ENCODE measurements around the gene ZNF319.

ZNF319 gene

DNA sequence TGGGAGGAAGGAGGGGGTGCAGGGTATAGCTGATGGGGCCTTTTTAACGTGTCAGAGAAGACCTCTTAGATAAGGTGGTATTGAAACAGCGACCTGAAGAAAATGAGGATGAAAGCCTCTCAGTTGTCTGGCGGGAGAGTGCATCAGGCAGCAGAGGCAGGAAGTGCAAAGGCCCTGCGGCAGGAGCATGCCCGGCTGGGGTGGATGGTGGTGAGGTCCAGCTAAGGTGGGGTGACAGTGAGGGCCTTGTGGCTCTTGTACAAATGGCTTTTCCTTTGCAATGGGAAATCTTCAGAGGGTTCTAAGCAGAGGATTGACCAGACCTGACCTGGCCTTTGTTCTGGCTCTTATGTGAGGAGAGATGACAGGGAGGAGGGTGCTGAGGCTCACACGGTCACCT lies 36.5 kb upstream of the ZNF319 start:
- no peak for DNase-seq

DNA sequence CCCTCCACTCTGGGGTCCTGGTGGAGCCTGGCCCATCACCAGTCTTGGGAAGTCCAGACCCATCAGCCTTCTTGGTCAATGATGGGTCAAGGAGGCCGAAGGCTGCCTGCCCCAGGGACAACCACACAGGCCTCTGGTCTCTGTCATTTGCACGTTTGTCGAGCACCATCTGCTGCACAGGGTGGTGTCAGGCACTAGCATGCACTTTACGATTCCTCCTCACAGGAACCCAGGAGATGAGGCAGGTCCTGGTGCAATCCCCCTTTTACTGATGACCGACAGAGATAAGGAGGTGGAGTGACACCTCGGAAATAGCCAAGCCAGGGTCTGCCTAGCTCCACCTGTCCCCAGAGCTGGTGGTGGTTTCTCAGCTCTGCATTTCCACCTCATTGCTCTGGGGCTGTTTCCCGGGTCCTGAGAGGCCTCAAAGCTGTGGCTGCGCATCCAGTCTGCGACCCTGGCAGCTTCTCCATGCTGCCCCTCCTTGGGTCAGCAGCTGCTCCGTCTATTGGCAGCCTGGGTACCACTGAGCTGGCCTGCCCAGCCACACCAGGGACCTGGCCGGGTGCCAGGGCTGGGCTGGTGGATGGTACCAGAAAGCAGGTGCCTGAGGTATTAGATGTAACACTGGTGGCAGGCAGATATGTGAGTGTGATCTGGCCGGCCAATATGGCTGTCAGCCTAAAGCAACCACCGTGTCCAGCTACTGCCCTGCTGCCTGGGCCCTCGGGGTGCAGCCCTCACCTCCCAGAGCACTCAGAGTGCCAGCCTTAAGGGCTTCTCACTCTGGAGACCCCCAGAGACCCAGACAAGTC lies 35.1 kb upstream of the ZNF319 start:
- DNase-seq, result no peak

DNA sequence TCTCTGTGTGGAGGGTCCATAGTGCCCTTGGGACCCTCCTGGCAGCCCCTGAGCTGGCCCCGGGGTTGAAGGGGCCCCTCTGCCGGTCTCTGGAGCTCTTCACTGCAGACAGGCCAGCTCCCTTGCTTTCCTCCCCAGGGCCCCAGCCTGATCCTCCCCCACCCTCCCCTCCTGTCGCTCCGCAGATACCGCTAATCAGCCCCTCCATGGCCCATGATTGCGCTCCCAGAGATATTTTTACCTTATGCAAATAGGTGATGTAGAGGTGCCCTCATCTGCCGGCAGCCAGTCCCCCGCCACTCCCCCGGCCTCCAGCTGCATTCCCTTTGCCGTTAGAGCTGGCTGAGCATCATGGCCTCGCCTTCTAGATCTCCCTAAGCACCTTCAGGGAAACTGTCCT lies 34.3 kb upstream of the ZNF319 start:
- no peak for DNase-seq

DNA sequence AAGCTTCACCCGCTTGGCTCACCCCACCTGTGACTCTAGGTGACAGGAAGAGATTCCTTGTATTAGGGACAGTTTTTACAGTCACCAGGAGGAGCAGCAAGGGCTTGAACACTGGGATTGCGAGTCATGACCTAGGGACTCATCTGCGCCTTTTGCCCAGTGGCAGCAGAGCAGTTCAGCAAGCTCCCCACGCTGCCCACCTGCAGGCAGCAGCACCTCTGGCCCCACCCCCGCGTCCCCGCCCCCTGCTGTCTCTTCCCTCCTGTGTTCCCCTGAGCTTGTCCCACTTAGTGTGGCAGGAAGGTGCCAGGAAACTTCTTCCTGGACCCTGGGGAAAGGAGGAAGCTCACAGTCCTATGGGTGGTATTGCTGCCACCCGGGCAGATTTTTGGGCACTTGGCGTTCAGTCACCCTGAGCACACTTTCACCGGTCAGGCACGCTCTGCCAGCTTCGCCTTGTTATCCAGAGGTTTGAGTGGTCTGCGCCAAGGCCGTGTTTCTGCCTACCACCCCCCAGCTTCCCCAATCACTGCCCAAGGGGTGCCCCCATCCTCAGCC lies 33.7 kb upstream of the ZNF319 start:
- no peak for DNase-seq

DNA sequence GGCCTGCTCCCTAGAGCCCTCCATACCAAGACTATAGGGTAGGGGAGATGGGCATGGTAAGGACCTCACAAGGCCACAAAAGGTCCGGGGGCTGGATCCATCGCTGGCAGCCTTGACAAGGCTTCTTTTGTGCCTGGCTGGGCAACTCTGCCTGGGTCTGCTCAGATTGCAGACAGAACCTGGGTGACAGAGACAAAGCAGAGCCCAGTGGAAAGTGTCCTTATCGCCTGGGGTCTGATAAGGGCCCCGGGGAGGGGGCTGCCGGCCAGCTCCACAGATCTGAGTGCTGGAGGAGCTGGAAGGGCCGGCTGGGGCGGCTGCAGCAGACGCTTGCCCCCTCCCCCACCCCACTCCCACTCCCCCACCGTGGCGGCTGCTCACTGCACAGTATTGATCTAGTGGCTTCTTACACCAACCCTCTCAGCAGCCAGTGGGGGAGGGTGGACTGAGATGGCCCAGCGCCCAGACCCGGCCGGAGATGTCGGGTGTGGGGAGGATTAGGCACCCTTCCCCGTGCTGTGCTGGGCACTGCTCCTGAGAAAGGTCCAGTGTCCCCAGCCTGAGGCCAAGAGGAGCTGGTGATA lies 32.3 kb upstream of the ZNF319 start:
- DNase-seq, result no peak

DNA sequence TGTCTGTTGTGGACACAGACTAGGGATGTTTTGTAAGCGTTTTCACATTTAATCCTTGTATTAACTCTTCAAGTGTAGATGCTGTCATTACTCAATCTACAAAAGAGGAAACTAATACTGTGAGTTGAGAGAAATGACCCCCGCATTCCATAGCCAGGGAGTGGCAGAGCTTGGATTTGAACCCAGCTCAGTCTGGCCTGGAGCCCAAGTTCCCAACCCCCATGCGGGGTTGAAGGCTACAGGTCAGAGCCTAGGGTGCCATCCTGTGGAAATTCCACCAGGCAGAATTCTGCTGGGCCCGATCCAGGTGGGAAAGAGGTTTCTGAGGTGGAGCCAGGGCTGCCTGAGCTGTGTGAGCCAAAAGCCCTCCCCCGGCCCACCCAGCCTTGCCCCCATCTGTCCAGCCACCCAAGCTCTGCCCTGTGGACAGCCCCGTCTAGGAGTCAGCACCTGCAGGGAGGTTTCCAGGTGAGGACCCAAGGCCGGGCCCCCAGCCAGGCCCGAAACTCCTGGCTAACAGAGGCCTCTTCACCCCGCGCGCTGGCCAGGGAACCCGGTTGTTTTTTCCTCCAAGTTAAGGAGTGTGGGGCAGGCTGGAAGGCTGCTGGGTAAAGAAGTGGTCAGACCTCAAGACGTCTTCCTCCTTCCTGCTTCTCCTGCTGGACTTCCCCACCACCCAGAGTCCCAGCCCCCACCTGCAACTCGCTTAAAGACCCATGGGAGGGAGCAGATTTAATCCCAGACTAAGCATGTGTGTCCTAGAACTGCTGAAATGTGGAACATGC lies 30.7 kb upstream of the ZNF319 start:
- DNase-seq, result no peak

DNA sequence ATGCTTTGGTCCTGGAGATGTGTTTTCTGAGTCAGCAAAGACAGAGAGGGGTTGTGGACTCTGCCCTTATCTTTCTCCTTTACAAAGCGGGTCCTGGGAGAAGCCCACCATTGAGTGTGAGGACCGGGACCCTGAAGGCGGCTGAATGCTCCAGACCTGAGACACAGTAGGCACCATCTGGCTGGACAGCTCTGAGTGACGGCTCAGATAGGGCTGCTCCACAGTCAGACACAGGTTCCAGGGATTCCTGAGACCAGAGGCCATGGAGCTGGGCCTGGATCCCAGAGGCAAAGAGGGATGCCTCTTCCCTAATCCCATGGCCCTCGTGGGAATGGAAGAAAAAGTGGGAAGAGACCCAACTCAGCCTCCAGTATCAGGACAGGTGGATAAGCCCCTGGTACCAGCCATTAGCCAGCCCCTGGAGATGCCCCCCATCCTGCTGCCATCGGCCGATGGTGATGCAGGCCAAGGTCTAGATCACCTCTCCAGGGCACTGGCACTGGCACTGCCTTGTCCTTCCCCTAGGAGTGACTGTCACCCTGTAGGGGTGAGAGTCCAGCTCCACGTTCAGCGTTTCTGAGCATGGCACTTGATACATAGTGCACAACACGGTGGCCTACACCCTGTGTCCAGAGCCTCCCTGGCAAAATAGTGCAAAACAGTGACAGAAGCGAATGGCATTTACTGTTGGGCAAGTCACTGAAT lies 29.8 kb upstream of the ZNF319 start:
- DNase-seq, result no peak

DNA sequence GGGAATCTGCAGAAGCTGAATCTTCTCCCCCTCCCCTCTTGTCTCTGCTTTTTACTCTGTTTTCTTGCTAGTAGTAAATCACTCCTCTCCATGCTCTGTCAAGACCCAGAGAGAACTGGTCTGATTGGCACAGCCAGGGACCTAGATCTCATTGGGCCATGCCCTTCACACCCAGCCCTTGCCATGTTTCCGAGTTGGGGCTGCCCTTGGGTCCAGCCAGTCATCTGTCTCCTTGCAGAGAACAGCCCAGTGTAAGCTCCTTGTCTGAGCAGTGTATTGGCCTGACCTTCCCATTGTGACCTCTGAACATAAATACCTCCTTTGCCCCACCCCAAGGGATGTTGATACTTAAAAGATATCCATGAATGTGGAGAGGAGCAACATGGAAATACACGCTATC lies 28.9 kb upstream of the ZNF319 start:
- no peak for DNase-seq

DNA sequence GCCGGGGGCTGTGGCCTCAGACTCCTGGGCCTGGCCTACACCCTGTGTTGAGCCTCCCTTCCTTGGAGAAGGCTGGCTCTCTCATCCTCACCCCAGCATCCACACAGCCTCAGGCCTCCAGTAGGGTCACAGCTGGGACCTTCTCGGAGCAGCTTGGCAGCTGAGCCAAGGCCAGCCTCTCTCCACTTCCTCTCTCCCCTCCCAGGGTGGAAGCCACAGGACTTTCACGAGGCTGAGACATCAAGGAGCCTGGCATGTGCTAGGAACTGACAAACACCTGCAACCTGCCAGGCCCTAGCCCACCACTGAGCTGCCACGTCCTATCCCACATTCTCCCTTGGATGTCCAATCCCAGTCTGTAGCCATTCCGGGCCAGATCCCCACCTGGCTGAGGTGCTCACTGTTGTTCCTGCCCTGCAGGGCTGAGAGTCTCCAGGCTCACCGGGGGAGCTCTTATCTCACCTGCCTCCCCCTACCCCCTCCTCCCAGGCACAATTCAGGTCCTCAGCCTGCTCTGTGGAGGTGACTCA lies 28.1 kb upstream of the ZNF319 start:
- DNase-seq, result no peak

DNA sequence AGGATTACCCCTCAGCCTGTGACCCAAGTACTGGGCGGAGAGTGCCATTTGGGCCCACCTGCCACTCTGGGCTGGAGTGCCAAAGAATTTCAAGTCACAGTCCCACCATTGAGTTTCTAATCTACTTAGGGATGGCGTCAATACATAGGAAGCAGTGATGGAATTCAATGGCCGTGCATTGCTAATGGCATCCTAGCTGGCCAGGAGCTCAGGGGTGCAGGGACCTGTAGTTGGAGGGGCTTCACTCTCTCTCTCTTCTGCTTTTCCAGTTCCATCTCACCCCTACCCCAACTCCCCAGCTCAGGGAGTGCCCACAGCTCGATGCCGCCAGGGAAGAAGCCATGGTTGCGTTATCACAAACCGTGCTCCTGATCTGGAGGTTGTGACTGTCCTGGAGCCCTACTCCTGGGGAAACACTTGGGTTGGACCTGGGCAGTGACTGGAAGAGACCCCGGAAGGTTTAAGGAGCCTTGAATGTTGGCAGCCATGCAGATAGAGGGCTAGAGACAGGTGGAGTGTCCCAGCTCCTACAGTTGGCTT lies 27.5 kb upstream of the ZNF319 start:
- DNase-seq, result no peak

DNA sequence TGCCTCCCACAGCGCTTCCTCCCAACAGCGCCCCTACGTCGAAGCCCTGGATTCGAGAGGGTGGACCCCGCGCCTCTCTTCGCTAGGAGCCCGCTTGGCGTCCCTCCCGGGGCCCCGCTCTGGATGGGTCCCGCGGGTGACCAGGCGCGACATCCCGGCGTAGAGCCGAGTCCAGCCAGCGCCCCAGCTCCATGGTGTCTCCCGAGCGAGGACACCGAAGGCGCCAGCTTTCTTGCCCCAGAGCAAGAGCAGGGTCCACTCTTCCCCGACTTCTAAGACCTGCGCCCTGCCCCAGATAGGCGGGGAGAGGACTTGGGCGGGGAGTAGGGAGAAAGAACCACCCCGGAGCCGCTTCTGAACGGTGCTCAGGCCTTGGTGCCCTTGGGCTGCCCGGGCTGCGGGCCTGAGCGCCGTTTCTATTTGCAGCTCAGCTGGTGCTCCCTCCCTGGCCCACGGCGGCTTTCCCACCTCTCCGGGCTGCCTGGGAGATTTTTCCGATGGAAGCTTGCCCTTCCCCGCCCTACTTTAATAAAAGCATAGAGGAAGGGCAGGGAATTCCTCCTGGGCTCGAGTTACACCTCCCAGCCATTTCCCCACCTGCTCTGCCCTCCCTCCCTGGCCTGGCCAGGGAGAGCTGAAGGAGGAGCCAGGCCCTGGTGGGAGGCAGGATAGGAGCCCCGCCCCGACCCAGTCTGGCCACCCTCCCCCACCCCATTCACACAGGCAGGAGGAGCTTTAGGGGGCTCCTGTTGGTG lies 26.9 kb upstream of the ZNF319 start:
- no peak for DNase-seq

DNA sequence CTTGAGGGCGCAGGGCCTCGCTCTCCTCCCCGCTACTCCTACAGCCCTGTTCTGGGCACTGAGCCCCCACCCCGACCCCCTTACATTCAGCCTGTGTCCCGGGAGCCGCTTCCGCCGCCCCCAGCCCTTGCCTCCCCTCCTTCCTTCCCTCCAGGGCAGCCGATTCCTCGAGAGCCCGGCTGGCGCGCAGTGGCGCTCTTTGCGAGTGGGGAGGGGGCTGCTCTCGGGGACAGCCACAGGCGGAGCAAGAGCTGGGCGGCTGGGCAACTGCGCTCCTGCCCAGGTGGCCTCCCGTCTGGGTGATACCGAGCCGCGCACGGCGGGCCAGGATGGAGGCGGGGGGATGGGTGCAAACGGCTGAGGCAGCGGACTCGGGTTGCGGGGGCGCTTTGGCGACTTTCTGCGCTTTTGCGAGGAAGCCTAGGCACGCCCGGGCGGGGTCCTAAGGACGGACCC lies 26.3 kb upstream of the ZNF319 start:
- DNase-seq, result no peak

DNA sequence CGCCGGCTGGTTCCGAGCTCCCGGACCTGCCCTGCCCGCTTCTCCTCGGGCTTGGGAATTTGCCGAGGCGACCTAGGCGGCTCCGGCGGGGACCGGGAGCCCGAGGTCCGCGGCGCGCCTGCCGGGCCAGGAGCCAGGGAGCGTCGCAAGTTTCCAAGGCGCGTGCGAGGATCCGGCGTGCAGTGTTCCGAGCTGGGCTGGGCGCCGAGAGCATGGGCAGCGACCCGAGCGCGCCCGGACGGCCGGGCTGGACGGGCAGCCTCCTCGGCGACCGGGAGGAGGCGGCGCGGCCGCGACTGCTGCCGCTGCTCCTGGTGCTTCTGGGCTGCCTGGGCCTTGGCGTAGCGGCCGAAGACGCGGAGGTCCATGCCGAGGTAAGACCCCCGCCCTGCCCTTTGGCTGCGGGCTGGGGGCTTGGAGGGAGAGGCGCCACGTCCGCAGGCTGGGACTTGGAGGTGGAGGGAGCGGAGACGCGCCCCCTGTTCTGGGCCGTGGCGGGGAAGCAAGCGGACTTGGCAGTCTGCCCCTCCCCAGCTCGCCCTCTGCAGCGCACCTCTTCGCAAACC lies 25.8 kb upstream of the ZNF319 start:
- no peak for DNase-seq

DNA sequence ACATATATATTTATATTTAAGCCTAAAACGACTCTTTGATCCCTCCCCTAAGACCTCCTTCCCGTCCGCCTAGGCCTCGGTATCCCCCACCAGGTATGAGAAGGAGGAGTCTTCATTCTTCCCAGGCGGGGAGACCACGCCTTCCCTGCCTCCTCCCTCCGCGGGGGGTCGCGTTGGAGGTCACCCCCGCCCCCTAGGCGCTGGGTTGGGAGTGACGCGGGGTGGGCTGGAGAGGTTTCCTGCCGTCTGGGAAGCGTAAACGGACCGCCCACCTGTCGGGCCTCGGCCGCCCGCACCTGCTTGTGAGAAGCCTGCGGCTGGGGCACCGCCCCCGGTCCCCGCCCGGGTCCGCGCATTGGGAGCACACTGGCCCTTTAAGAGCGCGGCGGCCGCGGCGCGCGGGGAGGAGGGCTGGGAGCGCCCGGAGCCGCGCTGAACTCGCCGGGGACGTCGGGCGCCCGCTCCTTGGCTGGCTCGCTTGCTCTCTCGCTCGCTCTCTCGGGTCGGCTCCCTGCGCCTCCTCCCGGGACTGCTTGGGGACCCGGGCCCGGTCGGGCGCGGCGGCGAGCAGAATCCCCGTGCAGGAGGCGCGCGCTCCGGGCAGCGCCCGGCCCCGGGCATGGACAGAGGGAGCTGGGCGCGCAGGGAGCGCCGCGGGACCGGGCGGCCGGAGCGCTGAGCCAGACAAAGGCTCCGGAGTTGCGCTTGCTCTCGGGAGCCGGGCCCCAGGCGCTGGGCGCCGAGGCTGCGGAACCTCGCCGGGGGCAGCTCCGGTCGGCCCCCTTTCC lies 25.1 kb upstream of the ZNF319 start, which contains the start of gene MMP15:
Gene MMP15, plus strand, starts transcription at position 404 of the 788 bp plus-strand sequence. CDS start 597 bp downstream, outside the sequence.
- peak; percentile 53 for DNase-seq

DNA sequence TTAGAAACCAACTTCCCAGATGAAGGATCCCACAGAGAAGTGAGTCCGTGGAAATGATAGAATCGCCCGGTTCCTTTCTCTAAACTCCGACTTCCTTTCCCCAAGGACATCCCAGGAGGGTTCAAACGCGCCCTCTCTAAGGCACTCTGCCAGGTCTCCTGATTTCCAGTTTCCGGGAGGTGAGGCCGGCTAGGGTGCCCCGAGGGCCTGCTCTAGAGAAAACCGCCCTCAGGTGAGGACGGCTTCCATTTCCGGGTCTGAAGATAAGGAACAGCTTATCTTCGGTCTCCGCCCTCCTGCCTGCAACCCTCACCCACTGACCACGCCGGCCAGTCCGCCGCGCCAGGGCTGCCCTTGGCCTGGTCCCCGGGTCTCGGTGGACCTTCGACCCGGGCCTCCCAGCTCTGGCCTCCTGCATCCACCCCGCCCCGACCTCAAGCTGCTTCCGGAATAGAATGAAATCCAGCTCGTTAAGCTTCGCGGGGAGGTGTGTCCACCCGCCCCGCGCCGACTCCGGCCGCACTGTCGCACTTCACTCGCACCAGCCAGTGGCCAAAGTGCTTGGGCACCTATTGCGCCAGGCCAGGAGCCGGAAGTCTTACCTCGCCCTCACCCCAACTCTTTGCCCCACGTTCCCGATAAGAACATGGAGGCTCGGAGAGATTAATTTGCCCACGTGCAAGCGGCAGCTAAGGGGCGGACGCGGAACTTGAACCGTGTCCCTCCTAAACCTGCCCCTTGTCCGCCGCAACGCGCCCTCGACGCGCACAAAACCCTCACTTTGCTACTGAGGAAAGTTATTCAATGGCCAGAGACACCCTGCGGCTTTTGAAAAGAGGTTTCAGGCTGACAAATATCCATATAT lies 24.2 kb upstream of the ZNF319 start:
- DNase-seq, result no peak

DNA sequence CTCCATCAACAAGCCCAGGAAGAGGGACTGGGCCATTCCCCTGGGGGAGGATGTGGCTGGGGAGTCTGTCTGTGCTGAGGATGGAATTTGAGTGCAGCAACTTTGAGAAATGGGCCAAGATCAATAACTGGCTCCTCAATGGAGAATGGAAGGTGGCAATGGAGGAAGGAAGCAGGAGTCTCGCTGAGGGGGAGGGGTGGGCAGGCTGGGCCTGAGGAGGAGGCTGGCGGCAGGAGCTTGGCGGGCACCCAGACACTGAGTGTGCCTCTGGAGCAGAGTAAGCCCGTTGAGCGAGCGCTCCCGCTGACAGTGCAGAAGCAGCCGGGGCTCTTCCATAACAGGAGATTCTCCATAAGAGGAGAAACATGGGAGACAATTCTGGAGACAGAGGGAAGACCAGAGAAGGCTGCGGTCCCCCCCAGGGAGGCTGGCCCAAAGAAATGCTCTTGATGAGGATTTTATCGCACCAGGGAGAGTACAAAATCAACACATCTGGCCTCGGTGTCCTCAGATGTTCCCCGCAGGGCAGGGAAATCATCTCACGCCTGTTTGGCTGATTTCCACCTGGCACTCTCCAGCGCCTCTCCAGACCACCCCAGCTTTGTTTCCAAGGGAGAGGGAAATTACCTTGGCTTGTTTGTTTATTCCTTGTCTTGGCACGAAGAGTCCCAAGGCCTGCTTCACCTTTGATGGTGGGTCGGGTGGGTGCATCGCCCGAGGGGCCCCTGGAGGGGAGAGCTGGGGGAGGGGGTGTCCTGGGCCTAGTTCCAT lies 22.3 kb upstream of the ZNF319 start:
- no peak for DNase-seq

DNA sequence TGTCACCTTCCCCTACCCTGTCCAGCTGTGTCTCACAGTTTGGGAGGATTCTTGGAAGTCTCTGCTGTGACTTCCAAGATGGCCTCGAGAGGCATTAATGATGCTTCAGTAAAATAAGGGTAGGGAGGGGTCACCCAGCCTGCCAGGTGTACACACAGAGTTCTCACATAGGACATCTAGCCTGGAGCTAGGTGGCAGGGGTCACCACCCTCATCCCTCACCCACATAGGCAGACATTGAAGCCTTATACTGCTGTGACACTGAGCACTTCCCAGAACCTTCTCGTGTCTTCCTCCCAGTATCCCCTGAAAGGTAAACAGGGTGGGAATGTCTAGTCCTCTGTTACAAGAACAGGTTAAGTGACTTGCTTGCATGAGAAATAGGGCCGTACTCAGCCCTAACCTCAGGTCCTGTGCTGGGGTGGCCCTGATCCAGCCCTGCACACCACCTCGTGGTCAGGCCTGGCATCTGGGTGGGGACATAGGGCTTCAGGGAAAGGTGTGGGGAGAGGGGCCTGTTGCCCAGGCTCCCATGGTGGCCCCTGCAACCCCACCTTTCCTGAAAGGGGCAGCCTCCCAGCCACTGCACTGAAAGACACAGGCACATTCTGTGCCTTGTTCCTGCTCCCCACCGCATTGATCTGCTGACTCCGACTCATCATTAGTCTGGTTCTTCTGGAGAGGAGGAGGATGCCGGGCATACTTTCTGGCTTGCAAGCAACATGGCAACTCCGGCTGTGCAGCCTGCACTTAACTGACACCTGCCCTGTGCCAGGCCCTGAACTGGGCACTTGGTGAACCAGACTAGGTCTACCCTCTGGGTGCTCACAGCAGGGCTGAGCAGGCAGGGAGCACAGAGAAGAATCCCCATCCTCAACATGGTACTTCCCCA lies 21.4 kb upstream of the ZNF319 start:
- no peak for DNase-seq

All from NCI-H748 treated with DMSO at 0.1 percent for 48 hours (cell line).